ENCODE measurements around the gene IRS1. TPM values are rescaled to one million over a fixed set of nuclear protein-coding genes. Genes with fewer than 3 reads are reported as not detected.
A peak's percentile ranks its signal among the peaks of the same experiment; 100 is the strongest.

Gene IRS1
- total RNA-seq, 1 experiment from 2014 or later: 38.8 TPM

- H3K4me3 ChIP-seq (ENCODE audit: low read length): no peak overlapping the region
- H3K9me2 ChIP-seq (replicated peaks; ENCODE audit: low read length): no peaks in the 10 kb centered on the region
- no peak overlapping the region for H3K27ac ChIP-seq (ENCODE audit: low read length)
- no TSS peak for BruUV-seq (replicated peaks)
- no peaks in the 10 kb centered on the region for H4K20me1 ChIP-seq (ENCODE audit: low read length)
- intact Hi-C loops (cut with micrococcal nuclease): no loop called here
- peak; percentile 10 for DNase-seq
- H3K36me3 ChIP-seq (ENCODE audit: low read depth, low read length): no peaks in the 10 kb centered on the region
- ATAC-seq: no peak
- H2AFZ ChIP-seq (ENCODE audit: low read length): no peak overlapping the region
- CTCF ChIA-PET: no interaction called here
- H3F3A ChIP-seq (ENCODE audit: low read length, unreplicated experiment): no peaks in the 10 kb centered on the region
- H3K4me2 ChIP-seq (ENCODE audit: low read length): no peak overlapping the region
- TF ChIP-seq EZH2 (IDR thresholded peaks at IDR 0.05; ENCODE audit: low read length, unreplicated experiment) (no peak), CTCF (conservative IDR thresholded peaks at IDR 0.05; ENCODE audit: low read depth, low read length) (no peak), EZH2phosphoT487 (IDR thresholded peaks at IDR 0.05; ENCODE audit: borderline replicate concordance, low read length) (no peak)
- H3K9me3 ChIP-seq (ENCODE audit: low read length): no peaks in the 10 kb centered on the region
- H3K9ac ChIP-seq (ENCODE audit: low read length): no peak overlapping the region
- no peaks in the 10 kb centered on the region for H3K27me3 ChIP-seq (ENCODE audit: low read length)
- no peaks in the 10 kb centered on the region; the same call in 1 of the 2 replicates for H3K4me1 ChIP-seq (ENCODE audit: insufficient read depth, low read length)
- H3K79me2 ChIP-seq (ENCODE audit: low read length): no peaks in the 10 kb centered on the region
- POLR2A ChIA-PET (ENCODE audit: unreplicated experiment): no interaction called here
These were observed 87.9 kb downstream of the IRS1 start for GRCh38 chr2:226711606-226712296.

GRCh38 chr2:226707499-226707898 is 92.1 kb downstream of the IRS1 start:
- H3K9me3 ChIP-seq (ENCODE audit: low read length): no peaks in the 10 kb centered on the region
- no peaks in the 10 kb centered on the region for H3K9me2 ChIP-seq (replicated peaks; ENCODE audit: low read length)
- intact Hi-C loops (cut with micrococcal nuclease): no loop called here
- CTCF ChIA-PET: no interaction called here
- H3K27me3 ChIP-seq (ENCODE audit: low read length): no peaks in the 10 kb centered on the region
- H3K4me2 ChIP-seq (ENCODE audit: low read length): no peak overlapping the region
- H3K36me3 ChIP-seq (ENCODE audit: low read depth, low read length): no peaks in the 10 kb centered on the region
- no peaks in the 10 kb centered on the region for H4K20me1 ChIP-seq (ENCODE audit: low read length)
- no peak overlapping the region for H3K27ac ChIP-seq (ENCODE audit: low read length)
- H3K79me2 ChIP-seq (ENCODE audit: low read length): no peaks in the 10 kb centered on the region
- H3K9ac ChIP-seq (ENCODE audit: low read length): no peak overlapping the region
- no peaks in the 10 kb centered on the region for H3F3A ChIP-seq (ENCODE audit: low read length, unreplicated experiment)
- no TSS peak for BruUV-seq (replicated peaks)
- no peak for TF ChIP-seq EZH2phosphoT487 (IDR thresholded peaks at IDR 0.05; ENCODE audit: borderline replicate concordance, low read length)
- no peak for TF ChIP-seq EZH2 (IDR thresholded peaks at IDR 0.05; ENCODE audit: low read length, unreplicated experiment)
- no peak for TF ChIP-seq CTCF (conservative IDR thresholded peaks at IDR 0.05; ENCODE audit: low read depth, low read length)
- DNase-seq: no peak
- no peak overlapping the region for H2AFZ ChIP-seq (ENCODE audit: low read length)
- H3K4me1 ChIP-seq (ENCODE audit: insufficient read depth, low read length): no peaks in the 10 kb centered on the region; the same call in 1 of the 2 replicates
- no peak overlapping the region for H3K4me3 ChIP-seq (ENCODE audit: low read length)
- no peak for ATAC-seq
- POLR2A ChIA-PET (ENCODE audit: unreplicated experiment): interaction anchor here (0.5 kb wide), 1 partner anchor 57 kb away, joined by 5 read pairs; no protein-coding TSS in a partner anchor

GRCh38 chr2:226705965-226706364 is 93.7 kb downstream of the IRS1 start:
- no peak for DNase-seq
- no peaks in the 10 kb centered on the region for H4K20me1 ChIP-seq (ENCODE audit: low read length)
- no peaks in the 10 kb centered on the region for H3K9me3 ChIP-seq (ENCODE audit: low read length)
- no peaks in the 10 kb centered on the region for H3K4me1 ChIP-seq (ENCODE audit: insufficient read depth, low read length)
- H3K27me3 ChIP-seq (ENCODE audit: low read length): no peaks in the 10 kb centered on the region
- no peak overlapping the region for H3K27ac ChIP-seq (ENCODE audit: low read length)
- no TSS peak for BruUV-seq (replicated peaks)
- H2AFZ ChIP-seq (ENCODE audit: low read length): no peak overlapping the region
- no peaks in the 10 kb centered on the region for H3K36me3 ChIP-seq (ENCODE audit: low read depth, low read length)
- ChIA-PET CTCF (no interaction called here), POLR2A (ENCODE audit: unreplicated experiment) (no interaction called here)
- intact Hi-C loops (cut with micrococcal nuclease): no loop called here
- no peak overlapping the region for H3K4me2 ChIP-seq (ENCODE audit: low read length)
- no peak overlapping the region for H3K4me3 ChIP-seq (ENCODE audit: low read length)
- ATAC-seq: no peak
- H3K79me2 ChIP-seq (ENCODE audit: low read length): no peaks in the 10 kb centered on the region
- TF ChIP-seq EZH2 (IDR thresholded peaks at IDR 0.05; ENCODE audit: low read length, unreplicated experiment) (no peak), EZH2phosphoT487 (IDR thresholded peaks at IDR 0.05; ENCODE audit: borderline replicate concordance, low read length) (no peak), CTCF (conservative IDR thresholded peaks at IDR 0.05; ENCODE audit: low read depth, low read length) (no peak)
- H3K9me2 ChIP-seq (replicated peaks; ENCODE audit: low read length): no peaks in the 10 kb centered on the region
- H3F3A ChIP-seq (ENCODE audit: low read length, unreplicated experiment): no peaks in the 10 kb centered on the region
- no peak overlapping the region for H3K9ac ChIP-seq (ENCODE audit: low read length)

Measured in PC-3 (cell line).